Body of pancreas (tissue), 4 donors: ENCODE data around the gene ZMYM4. TPM values are rescaled to one million over a fixed set of nuclear protein-coding genes. Genes with fewer than 3 reads are reported as not detected.

Experiments
- ATAC-seq: fragments of 150-250 bp; one replicate; pipeline ENCODE4 v1.9.1; 2016
- DNase-seq, 4 donors: peaks; one replicate each; pipeline ENCODE4 v3.0.0-alpha.2; 2019
- H3K27ac ChIP-seq, 4 donors: fragments of 200-600 bp; sonication (generic); 1 replicate in 3 of 4; 2 replicates in 1 of 4; pipeline versions ENCODE4 v1.5.1 to v1.6.1; 2016 to 2019; ENCODE audit warnings: mild to moderate bottlenecking in 1 of 4, mixed read lengths in 1 of 4, moderate library complexity in 1 of 4
- H3K27me3 ChIP-seq, 2 donors: fragments of 200-600 bp; sonication (generic); one replicate each; pipeline ENCODE4 v1.6.0; 2016; ENCODE audit warnings: mild to moderate bottlenecking in 1 of 2
- H3K36me3 ChIP-seq, 2 donors: fragments of 200-600 bp; sonication (generic); replicated peaks in 1 of 2; 2 replicates each; pipeline ENCODE4 v1.5.1; 2016; ENCODE audit warnings: low read depth in 2 of 2; ENCODE audit not compliant: insufficient read depth in 1 of 2
- H3K4me1 ChIP-seq: fragments of 200-600 bp; sonication (generic); one replicate; pipeline ENCODE4 v1.6.0; 2016
- H3K4me3 ChIP-seq, 2 donors: fragments of 200-600 bp; sonication (generic); 1 replicate in 1 of 2; 2 replicates in 1 of 2; pipeline ENCODE4 v1.5.1; 2016 to 2019
- H3K9me3 ChIP-seq, 3 donors: fragments of 200-600 bp; sonication (generic); 1 replicate in 2 of 3; 2 replicates in 1 of 3; pipeline ENCODE4 v1.5.1; 2016
- POLR2A ChIP-seq, 3 donors: fragments of 450-650 bp; IDR thresholded peaks; one replicate each; pipeline ENCODE4 v1.6.1; 2016; ENCODE audit warnings: antibody characterized with exemption in 3 of 3, mild to moderate bottlenecking in 2 of 3
- WGBS, 2 donors: methylation state at CpG; one replicate each; pipeline ENCODE4 v1.1.5; 2017; 5-methylcytosine and 5-hydroxymethylcytosine counted together
- intact Hi-C: fragments of 100-400 bp; cut with DNase I; formaldehyde crosslinking; loops from one replicate; pipeline ENCODE4 v1.15.1; 2023
- total RNA-seq, 2 donors: library from RNA; depleted of rRNA; stranded (reverse); fragments of >200 nt; gene quantifications; one replicate each; pipeline ENCODE4 v1.1.0, GENCODE V29; 2016
- TF ChIP-seq, protein P1 (sequence below), 7 experiments: fragments of 450-650 bp in 4 of 7; fragments of 200-600 bp in 3 of 7; sonication (generic) in 3 of 7; IDR thresholded peaks; one replicate each; pipeline ENCODE4 v1.5.1; 2016 to 2019; ENCODE audit warnings: antibody characterized with exemption in 7 of 7

ZMYM4 gene
- total RNA-seq, 2 donors from 2014 or later = 15.2 to 33.2 TPM

DNA sequence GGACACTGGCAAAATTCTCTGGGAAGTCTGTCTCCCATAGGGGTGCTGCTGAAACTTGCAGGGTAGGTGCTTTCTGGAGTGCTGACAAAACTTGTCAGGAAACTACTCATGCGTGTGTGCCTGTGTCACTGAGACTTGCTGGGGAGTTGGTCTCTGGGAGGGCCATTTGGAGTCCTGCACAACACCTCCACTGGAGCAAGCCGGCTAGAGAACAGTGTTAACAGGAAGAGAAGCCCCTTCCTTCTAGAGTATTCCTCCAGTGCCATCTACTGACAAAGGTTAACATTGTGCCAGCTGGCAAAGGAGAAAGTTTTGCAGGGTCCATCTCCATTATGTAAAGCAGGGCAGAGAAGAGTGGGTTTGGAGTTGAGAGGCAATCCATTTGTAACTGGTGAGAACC lies 30.0 kb downstream of the ZMYM4 start:
- ATAC-seq (peak; percentile 47), DNase-seq (peak in 3 of 4 donors; percentile 16 to 45 (median 31))
- TF ChIP-seq, protein P1, sequence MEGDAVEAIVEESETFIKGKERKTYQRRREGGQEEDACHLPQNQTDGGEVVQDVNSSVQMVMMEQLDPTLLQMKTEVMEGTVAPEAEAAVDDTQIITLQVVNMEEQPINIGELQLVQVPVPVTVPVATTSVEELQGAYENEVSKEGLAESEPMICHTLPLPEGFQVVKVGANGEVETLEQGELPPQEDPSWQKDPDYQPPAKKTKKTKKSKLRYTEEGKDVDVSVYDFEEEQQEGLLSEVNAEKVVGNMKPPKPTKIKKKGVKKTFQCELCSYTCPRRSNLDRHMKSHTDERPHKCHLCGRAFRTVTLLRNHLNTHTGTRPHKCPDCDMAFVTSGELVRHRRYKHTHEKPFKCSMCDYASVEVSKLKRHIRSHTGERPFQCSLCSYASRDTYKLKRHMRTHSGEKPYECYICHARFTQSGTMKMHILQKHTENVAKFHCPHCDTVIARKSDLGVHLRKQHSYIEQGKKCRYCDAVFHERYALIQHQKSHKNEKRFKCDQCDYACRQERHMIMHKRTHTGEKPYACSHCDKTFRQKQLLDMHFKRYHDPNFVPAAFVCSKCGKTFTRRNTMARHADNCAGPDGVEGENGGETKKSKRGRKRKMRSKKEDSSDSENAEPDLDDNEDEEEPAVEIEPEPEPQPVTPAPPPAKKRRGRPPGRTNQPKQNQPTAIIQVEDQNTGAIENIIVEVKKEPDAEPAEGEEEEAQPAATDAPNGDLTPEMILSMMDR (IDR thresholded peaks at IDR 0.05) = peak in 6 of 7 experiments; percentile 8 to 53 (median 48)
- no peak for TF ChIP-seq POLR2A (IDR thresholded peaks at IDR 0.05)
- Histone ChIP-seq H3K27ac (no peak overlapping the region), H3K4me3 (no peak overlapping the region), H3K27me3 (no peaks in the 10 kb centered on the region), H3K36me3 (no peaks in the 10 kb centered on the region), H3K9me3 (no peaks in the 10 kb centered on the region), H3K4me1 (no peaks in the 10 kb centered on the region)
- intact Hi-C loops = no loop called here
- WGBS, 2 donors = 44 to 48% methylated on average over 2 of the region's 2 CpGs

DNA sequence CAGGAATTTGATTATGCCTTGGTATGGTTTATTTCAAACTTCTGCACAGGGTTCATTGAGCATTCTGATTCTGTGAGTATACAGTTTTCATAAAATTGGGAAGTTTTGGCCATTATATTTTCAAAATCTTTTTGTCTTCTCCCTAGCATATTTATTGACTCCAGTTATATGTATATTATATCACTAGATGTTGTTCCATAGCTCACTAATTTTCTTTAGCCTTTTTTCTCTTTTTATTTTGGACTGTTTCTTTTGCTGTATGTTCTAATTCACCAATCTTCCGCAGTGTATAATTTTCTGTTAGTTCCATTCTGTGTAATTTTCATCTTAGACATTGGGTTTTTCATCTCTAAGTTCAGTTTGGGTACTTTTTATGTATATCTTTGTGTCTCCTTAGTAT lies 31.9 kb downstream of the ZMYM4 start:
- intact Hi-C loops = no loop called here
- WGBS, 2 donors = 92 to 100% methylated on average over 1 of the region's 1 CpG
- ATAC-seq (no peak), DNase-seq (no peak)
- Histone ChIP-seq H3K9me3 (no peaks in the 10 kb centered on the region), H3K27me3 (no peaks in the 10 kb centered on the region), H3K36me3 (no peaks in the 10 kb centered on the region), H3K4me3 (no peak overlapping the region), H3K4me1 (no peaks in the 10 kb centered on the region), H3K27ac (no peak overlapping the region)
- TF ChIP-seq, protein P1 (IDR thresholded peaks at IDR 0.05) = no peak
- no peak for TF ChIP-seq POLR2A (IDR thresholded peaks at IDR 0.05)

DNA sequence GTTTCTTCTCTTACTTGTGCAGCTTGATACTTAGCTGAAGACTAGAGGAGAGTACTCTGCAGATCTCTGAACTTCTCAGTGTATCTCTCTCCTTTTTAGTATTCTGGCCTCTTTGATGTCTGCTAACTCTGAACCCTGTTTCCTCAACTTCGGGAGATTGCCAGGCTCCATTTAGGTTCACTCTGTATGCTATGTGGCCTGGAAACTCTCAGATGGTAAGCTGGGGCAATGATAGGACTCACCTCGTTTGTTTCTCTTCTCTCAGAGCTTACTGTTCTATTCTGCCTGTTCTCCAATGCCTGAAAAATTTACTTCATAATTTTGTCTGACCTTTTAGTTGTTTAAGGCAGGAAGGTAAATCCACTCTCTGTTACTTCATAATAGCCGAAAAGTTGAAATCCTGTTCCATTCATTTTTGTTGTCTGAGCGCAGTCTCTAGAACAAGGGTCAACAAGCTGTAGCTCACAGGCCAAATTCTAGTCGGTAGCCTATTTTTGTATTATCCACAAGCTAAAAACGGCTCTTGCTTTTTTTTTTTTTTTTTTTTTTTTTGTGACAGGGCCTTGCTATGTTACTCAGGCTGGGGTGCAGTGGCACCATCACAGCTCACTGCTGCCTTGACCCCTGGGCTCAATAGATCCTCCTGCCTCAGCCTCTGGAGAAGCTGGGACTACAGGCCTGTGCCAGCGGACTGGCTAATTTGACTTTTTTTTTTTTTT lies 33.3 kb downstream of the ZMYM4 start:
- whole genome bisulfite sequencing, 2 donors = 67 to 73% methylated on average over 7 of the region's 7 CpGs
- DNase-seq (no peak), ATAC-seq (no peak)
- intact Hi-C loops = no loop called here
- TF ChIP-seq POLR2A (IDR thresholded peaks at IDR 0.05) = no peak
- no peaks in the 10 kb centered on the region for H3K27me3 ChIP-seq
- H3K4me1 ChIP-seq = no peaks in the 10 kb centered on the region
- H3K9me3 ChIP-seq = no peaks in the 10 kb centered on the region
- H3K27ac ChIP-seq = no peak overlapping the region
- no peak overlapping the region for H3K4me3 ChIP-seq
- peaks cover 0 to 3% of the 10 kb centered on the region in 2 donors for H3K36me3 ChIP-seq

DNA sequence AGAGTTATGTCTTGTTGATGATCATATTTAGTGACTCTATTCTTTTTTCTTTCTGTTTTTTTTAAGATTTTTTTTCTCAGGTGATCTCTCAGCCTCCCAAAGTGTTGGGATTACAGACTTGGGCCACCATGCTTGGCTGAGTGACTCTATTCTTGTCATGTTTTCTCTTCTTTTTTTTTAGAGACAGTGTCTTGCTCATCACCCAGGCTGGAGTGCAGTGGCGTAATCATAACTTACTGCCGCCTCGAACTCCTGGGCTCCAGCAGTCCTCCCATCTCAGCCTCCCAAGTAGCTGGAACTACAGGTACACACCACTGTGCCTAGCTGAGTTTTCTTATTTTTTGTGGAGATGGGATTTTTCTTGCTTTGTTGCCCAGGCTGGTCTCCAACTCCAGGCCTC lies 36.9 kb downstream of the ZMYM4 start:
- TF ChIP-seq POLR2A (IDR thresholded peaks at IDR 0.05) = no peak
- TF ChIP-seq, protein P1 (IDR thresholded peaks at IDR 0.05) = no peak
- no peak overlapping the region for H3K4me3 ChIP-seq
- ATAC-seq (no peak), DNase-seq (no peak)
- no peaks in the 10 kb centered on the region for H3K9me3 ChIP-seq
- no peaks in the 10 kb centered on the region for H3K27me3 ChIP-seq
- no peak overlapping the region for H3K27ac ChIP-seq
- intact Hi-C loops = no loop called here
- no peaks in the 10 kb centered on the region for H3K4me1 ChIP-seq
- H3K36me3 ChIP-seq = peaks cover 0 to 3% of the 10 kb centered on the region in 2 donors
- WGBS, 2 donors = 90 to 100% methylated on average over 3 of the region's 3 CpGs

DNA sequence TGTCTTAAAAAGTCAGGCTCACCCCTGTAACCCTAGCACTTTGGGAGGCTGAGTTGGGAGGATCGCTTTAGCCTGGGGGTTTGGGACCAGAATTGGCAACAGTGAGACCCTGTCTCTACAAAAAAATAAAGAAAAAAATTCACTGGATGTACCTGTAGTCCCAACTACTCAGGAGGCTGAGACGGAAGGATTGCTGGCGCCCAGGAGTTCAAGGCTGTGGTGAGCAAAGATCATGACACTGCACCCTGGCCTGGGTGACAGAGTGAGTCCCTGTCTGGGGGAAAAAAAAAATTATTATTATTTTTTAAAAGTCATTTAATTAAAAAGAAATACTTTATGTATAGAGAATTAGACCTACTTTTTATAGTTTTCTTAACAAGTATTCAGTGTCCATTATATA lies 47.1 kb downstream of the ZMYM4 start:
- DNase-seq = no peak
- no peaks in the 10 kb centered on the region for H3K9me3 ChIP-seq
- no peaks in the 10 kb centered on the region for H3K36me3 ChIP-seq
- H3K4me1 ChIP-seq = peaks cover 18% of the 10 kb centered on the region
- intact Hi-C loops = no loop called here
- TF ChIP-seq POLR2A (IDR thresholded peaks at IDR 0.05) = no peak
- TF ChIP-seq, protein P1 (IDR thresholded peaks at IDR 0.05) = no peak
- no peak for ATAC-seq
- WGBS, 2 donors = 95 to 96% methylated on average over 3 of the region's 3 CpGs
- no peak overlapping the region for H3K4me3 ChIP-seq
- H3K27me3 ChIP-seq = no peaks in the 10 kb centered on the region
- no peak overlapping the region for H3K27ac ChIP-seq
